CD4-positive, alpha-beta T cell (primary cell): Measurements from ENCODE around the gene RMND5A. TPM values are rescaled to one million over a fixed set of nuclear protein-coding genes. Genes with fewer than 3 reads are reported as not detected.

Source experiments
- ATAC-seq: fragments of 200-7000 bp; cut with Tn5 transposase; one replicate; pipeline ENCODE4 v1.10.0; 2022; ENCODE audit warnings: mild to moderate bottlenecking; ENCODE audit not compliant: poor library complexity
- CTCF ChIA-PET: fragments of 350-600 bp; sonication (Branson Sonifier 250); formaldehyde crosslinking; loops from one replicate; lab custom pipeline; 2021; ENCODE audit warnings: antibody characterized with exemption, inconsistent platforms; lab: Charles Lee
- POLR2A ChIA-PET: fragments of 350-600 bp; sonication (Branson Sonifier 250); formaldehyde crosslinking; loops from one replicate; lab custom pipeline; 2021; ENCODE audit warnings: antibody characterized with exemption, inconsistent platforms; lab: Charles Lee
- DNase-seq, 14 experiments: peaks; one replicate each; pipeline ENCODE4 v3.0.0-alpha.2; 2013 to 2020; ENCODE audit warnings: mixed read lengths in 2 of 14
- H3K27ac ChIP-seq, 2 donors: one replicate each; pipeline versions ENCODE4 v1.5.1 to v1.7.0; 2013; ENCODE audit warnings: low read length in 2 of 2, low read depth in 1 of 2, mild to moderate bottlenecking in 1 of 2
- H3K27me3 ChIP-seq, 2 experiments: 1 replicate in 1 of 2; 2 replicates in 1 of 2; pipeline versions ENCODE4 v1.6.1 to v1.7.0; 2013; ENCODE audit warnings: low read length in 2 of 2, control low read depth in 1 of 2, mild to moderate bottlenecking in 1 of 2, moderate library complexity in 1 of 2; ENCODE audit not compliant: insufficient read depth in 2 of 2, control insufficient read depth in 1 of 2
- H3K36me3 ChIP-seq: one replicate; pipeline ENCODE4 v1.6.1; 2013; ENCODE audit warnings: low read length, control low read depth; ENCODE audit not compliant: insufficient read depth
- H3K4me1 ChIP-seq: one replicate; pipeline ENCODE4 v1.6.1; 2013; ENCODE audit warnings: low read length, control low read depth; ENCODE audit not compliant: insufficient read depth
- H3K4me3 ChIP-seq: one replicate; pipeline ENCODE4 v1.5.1; 2013; ENCODE audit warnings: mild to moderate bottlenecking, low read length, moderate library complexity
- H3K9me3 ChIP-seq, 2 experiments: 1 replicate in 1 of 2; 2 replicates in 1 of 2; pipeline versions ENCODE4 v1.6.1 to v1.7.0; 2013; ENCODE audit warnings: low read length in 2 of 2, mild to moderate bottlenecking in 2 of 2, control low read depth in 1 of 2, moderate library complexity in 1 of 2; ENCODE audit not compliant: control insufficient read depth in 1 of 2, insufficient read depth in 1 of 2
- H3K27ac Mint-ChIP-seq: one replicate; pipeline ENCODE4 v1.8.0; 2020; ENCODE audit warnings: mixed read lengths
- H3K27me3 Mint-ChIP-seq: one replicate; pipeline ENCODE4 v1.8.0; 2021; ENCODE audit warnings: mixed read lengths
- H3K36me3 Mint-ChIP-seq: one replicate; pipeline ENCODE4 v1.8.0; 2021; ENCODE audit warnings: low read depth, mixed read lengths
- H3K4me1 Mint-ChIP-seq: one replicate; pipeline ENCODE4 v1.8.0; 2021; ENCODE audit warnings: low read depth, mixed read lengths
- H3K4me3 Mint-ChIP-seq: one replicate; pipeline ENCODE4 v1.8.0; 2020; ENCODE audit warnings: mild to moderate bottlenecking, mixed read lengths
- H3K9me3 Mint-ChIP-seq: one replicate; pipeline ENCODE4 v1.8.0; 2020; ENCODE audit warnings: mixed read lengths
- intact Hi-C, 2 experiments: fragments of 100-400 bp; cut with DNase I in 1 of 2; cut with micrococcal nuclease in 1 of 2; formaldehyde crosslinking; loops; one replicate each; pipeline versions ENCODE4 v1.15.1 to v1.9.0; 2023 to 2025; cut with DNase I, micrococcal nuclease
- total RNA-seq, 174 experiments: library from RNA in 2 of 174; stranded (reverse) in 2 of 174; gene quantifications; one replicate each; pipeline ENCODE4 v1.2.3 and lab custom pipeline; 2021 to 2026
- TF ChIP-seq, protein P1 (sequence below): fragments of 200-600 bp; IDR thresholded peaks from one replicate; pipeline ENCODE4 v1.8.0; 2022; ENCODE audit warnings: antibody characterized with exemption, mild to moderate bottlenecking

The RMND5A gene
- total RNA-seq, 2 experiments from 2014 or later = 20.5 to 21.4 TPM

GRCh38 chr2:86778957-86779356 is 58.9 kb downstream of the RMND5A start:
- ChIA-PET POLR2A (no interaction called here), CTCF (no interaction called here)
- Mint-ChIP-seq H3K9me3 (no peaks in the 10 kb centered on the region), H3K27ac (no peak overlapping the region), H3K36me3 (peaks cover 27% of the 10 kb centered on the region), H3K4me3 (no peak overlapping the region), H3K27me3 (no peaks in the 10 kb centered on the region), H3K4me1 (no peaks in the 10 kb centered on the region)
- H3K27me3 ChIP-seq = no peaks in the 10 kb centered on the region
- DNase-seq = no peak
- peaks cover 20% of the 10 kb centered on the region for H3K36me3 ChIP-seq
- TF ChIP-seq, protein P1, sequence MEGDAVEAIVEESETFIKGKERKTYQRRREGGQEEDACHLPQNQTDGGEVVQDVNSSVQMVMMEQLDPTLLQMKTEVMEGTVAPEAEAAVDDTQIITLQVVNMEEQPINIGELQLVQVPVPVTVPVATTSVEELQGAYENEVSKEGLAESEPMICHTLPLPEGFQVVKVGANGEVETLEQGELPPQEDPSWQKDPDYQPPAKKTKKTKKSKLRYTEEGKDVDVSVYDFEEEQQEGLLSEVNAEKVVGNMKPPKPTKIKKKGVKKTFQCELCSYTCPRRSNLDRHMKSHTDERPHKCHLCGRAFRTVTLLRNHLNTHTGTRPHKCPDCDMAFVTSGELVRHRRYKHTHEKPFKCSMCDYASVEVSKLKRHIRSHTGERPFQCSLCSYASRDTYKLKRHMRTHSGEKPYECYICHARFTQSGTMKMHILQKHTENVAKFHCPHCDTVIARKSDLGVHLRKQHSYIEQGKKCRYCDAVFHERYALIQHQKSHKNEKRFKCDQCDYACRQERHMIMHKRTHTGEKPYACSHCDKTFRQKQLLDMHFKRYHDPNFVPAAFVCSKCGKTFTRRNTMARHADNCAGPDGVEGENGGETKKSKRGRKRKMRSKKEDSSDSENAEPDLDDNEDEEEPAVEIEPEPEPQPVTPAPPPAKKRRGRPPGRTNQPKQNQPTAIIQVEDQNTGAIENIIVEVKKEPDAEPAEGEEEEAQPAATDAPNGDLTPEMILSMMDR = no peak
- no peak for ATAC-seq
- H3K27ac ChIP-seq = no peak overlapping the region
- H3K9me3 ChIP-seq = no peaks in the 10 kb centered on the region
- H3K4me3 ChIP-seq = no peak overlapping the region
- intact Hi-C loops = no loop called here
- H3K4me1 ChIP-seq = no peaks in the 10 kb centered on the region

GRCh38 chr2:86779971-86780370 is 59.9 kb downstream of the RMND5A start:
- POLR2A ChIA-PET = no interaction called here
- TF ChIP-seq, protein P1 = no peak
- Mint-ChIP-seq H3K27me3 (no peaks in the 10 kb centered on the region), H3K4me3 (no peak overlapping the region), H3K27ac (no peak overlapping the region), H3K4me1 (no peaks in the 10 kb centered on the region), H3K36me3 (peaks cover 17% of the 10 kb centered on the region), H3K9me3 (no peaks in the 10 kb centered on the region)
- Histone ChIP-seq H3K36me3 (peaks cover 10% of the 10 kb centered on the region), H3K4me3 (no peak overlapping the region), H3K9me3 (no peaks in the 10 kb centered on the region), H3K4me1 (no peaks in the 10 kb centered on the region), H3K27me3 (no peaks in the 10 kb centered on the region), H3K27ac (no peak overlapping the region)
- ATAC-seq = no peak
- CTCF ChIA-PET = no interaction called here
- no peak for DNase-seq
- intact Hi-C loops = no loop called here

DNA sequence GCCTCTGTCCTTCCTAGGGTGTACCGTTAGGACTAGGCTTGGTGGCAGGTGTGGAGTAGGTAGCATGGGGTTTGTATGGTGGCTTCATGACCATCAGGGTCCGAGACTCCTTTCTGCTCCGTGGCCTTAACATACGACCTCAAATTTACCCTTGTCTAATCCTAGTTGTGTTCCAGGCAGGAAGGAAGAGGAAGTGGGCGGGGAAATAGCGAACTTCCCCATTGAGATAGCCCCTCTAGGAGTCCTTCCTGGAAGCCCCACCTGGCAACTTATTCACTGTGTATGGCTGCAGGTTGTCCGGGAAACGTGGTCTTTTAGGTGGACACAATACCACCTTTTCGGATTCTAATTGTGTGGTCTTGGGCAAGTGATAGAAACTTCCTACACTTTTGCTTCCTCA is 61.3 kb downstream of the RMND5A start:
- Histone ChIP-seq H3K4me3 (no peak overlapping the region), H3K27ac (no peak overlapping the region), H3K9me3 (no peaks in the 10 kb centered on the region), H3K4me1 (no peaks in the 10 kb centered on the region), H3K27me3 (no peaks in the 10 kb centered on the region), H3K36me3 (no peaks in the 10 kb centered on the region)
- peaks cover 7% of the 10 kb centered on the region for H3K36me3 Mint-ChIP-seq
- no peak overlapping the region for H3K4me3 Mint-ChIP-seq
- no peak overlapping the region for H3K27ac Mint-ChIP-seq
- H3K9me3 Mint-ChIP-seq = no peaks in the 10 kb centered on the region
- ATAC-seq = no peak
- intact Hi-C loops = no loop called here
- CTCF ChIA-PET = interaction anchor here (1.0 kb wide), 1 partner anchor 10 kb away, joined by 3 read pairs; no protein-coding TSS in a partner anchor
- no peak for DNase-seq
- no peaks in the 10 kb centered on the region for H3K4me1 Mint-ChIP-seq
- TF ChIP-seq, protein P1 = no peak
- POLR2A ChIA-PET = no interaction called here
- H3K27me3 Mint-ChIP-seq = no peaks in the 10 kb centered on the region
